ENCODE measurements around the gene LST1. TPM values are rescaled to one million over a fixed set of nuclear protein-coding genes. Genes with fewer than 3 reads are reported as not detected.
A peak's percentile ranks its signal among the peaks of the same experiment; 100 is the strongest.

Gene LST1
- total RNA-seq, 3 donors from 2014 or later (not counting 1 experiment from before 2014, with no cell fraction given) = 25.4 to 120 (median 50.5) TPM

DNA sequence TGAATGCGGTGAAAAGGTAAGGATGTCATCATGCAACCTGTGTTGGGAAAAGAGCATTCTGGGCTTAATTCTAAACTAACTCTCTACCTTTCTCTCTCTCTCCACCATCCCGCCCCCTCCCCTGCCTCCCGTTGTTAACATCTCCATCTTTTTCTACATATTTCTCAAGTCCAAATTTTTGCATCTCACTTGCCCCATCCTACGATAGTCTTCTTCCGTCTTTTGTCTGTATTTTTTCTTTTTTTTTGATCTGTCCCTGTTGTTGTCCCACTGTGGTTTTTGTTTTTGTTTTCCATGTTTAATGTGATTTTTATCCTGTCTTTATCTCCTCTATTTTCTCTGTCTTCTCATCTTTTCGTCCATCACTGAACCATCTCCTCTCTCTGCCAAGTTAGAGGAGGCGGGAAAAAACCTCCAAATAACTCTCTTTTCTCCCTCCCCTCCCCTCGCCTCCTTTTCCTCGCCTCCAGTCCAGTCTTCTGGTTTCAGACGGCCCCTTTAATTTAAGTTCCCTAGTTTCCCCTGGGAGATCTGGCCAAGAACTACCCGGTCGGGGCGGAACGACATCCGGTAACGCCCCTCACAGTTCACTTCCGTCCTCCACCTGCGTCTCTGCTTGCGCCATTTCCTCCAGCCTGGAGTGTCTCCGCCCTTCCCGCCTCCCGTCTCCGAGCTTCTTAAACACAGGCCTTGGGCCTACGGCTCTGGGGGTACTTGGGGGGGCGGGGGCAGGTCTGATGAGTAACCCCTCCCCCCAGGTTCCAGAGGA, 38.9 kb upstream of the LST1 start, which contains the start of gene NFKBIL1:
NFKBIL1 (plus strand) TSS at position 651 of the 769 bp plus-strand sequence; CDS start at position 738, 87 bp downstream.
- no peaks in the 10 kb centered on the region for H3K27me3 Mint-ChIP-seq (ENCODE audit: low read depth in 2 of 2)
- peak; percentile 89 to 96 (median 91) for ATAC-seq

DNA sequence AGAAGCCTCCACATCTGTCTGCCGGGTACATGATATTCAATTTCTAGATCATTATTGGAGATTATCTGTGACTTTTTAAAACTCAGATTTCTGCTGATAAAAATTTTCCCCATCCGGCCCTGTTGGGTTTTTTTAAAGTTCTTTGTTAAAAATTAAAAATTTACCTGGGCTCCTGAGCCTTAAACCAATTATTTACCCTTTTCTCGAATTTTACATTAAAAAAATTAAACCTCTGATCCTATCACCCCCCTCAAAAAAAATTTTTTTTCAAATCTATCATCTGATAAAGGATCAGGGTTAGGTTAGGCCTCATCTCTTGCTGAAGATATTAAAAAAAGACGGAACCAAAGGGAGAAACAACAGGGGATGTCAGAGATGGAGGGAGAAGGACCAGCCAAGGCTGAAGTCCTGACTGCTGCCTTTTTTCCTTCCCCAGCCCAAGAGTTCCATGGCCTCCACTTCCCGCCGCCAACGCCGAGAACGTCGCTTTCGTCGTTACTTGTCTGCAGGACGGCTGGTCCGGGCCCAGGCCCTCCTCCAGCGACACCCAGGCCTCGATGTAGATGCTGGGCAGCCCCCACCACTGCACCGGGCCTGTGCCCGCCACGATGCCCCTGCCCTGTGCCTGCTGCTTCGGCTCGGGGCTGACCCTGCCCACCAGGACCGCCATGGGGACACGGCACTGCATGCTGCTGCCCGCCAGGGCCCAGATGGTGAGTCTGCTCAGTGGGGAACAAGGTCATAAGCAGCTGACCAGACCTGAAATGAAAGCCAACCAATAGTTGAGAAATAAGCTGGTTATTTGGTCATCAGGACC, 38.1 kb upstream of the LST1 start:
- TF ChIP-seq, protein P1, sequence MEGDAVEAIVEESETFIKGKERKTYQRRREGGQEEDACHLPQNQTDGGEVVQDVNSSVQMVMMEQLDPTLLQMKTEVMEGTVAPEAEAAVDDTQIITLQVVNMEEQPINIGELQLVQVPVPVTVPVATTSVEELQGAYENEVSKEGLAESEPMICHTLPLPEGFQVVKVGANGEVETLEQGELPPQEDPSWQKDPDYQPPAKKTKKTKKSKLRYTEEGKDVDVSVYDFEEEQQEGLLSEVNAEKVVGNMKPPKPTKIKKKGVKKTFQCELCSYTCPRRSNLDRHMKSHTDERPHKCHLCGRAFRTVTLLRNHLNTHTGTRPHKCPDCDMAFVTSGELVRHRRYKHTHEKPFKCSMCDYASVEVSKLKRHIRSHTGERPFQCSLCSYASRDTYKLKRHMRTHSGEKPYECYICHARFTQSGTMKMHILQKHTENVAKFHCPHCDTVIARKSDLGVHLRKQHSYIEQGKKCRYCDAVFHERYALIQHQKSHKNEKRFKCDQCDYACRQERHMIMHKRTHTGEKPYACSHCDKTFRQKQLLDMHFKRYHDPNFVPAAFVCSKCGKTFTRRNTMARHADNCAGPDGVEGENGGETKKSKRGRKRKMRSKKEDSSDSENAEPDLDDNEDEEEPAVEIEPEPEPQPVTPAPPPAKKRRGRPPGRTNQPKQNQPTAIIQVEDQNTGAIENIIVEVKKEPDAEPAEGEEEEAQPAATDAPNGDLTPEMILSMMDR (IDR thresholded peaks at IDR 0.05) = no peak
- Histone ChIP-seq H3K4me3 (ENCODE audit: low read length) (peak overlapping the region; percentile 38), H3K27me3 (ENCODE audit: control insufficient read depth, insufficient read depth, low read length) (no peaks in the 10 kb centered on the region), H3K36me3 (ENCODE audit: control insufficient read depth, insufficient read depth, low read length) (no peaks in the 10 kb centered on the region), H3K4me1 (ENCODE audit: control insufficient read depth, insufficient read depth, low read length) (peaks cover 33% of the 10 kb centered on the region), H3K27ac (ENCODE audit: low read length) (peak overlapping the region; percentile 87), H3K9me3 (ENCODE audit: control insufficient read depth, insufficient read depth, low read length) (no peaks in the 10 kb centered on the region)
- Mint-ChIP-seq H3K36me3 (no peaks in the 10 kb centered on the region), H3K4me1 (peaks cover 30 to 37% of the 10 kb centered on the region in 2 donors), H3K27ac (peak overlapping the region; percentile 90 to 97), H3K27me3 (ENCODE audit: low read depth in 2 of 2) (no peaks in the 10 kb centered on the region), H3K9me3 (no peaks in the 10 kb centered on the region), H3K4me3 (peak overlapping the region; percentile 95)
- DNase-seq (no peak), ATAC-seq (no peak)
- 91% methylated on average over 22 of the region's 24 CpGs for WGBS (ENCODE audit: insufficient coverage)
- intact Hi-C loops (cut with micrococcal nuclease) = loop anchor here (1.0 to 10.0 kb wide), 4 partner anchors 33 to 187 kb away; partner anchors contain the start of gene CLIC1

More for the DNA sequence above, 38.9 kb upstream of the LST1 start, which contains the start of gene NFKBIL1:
- DNase-seq = peak; percentile 76 to 96
- Mint-ChIP-seq H3K9me3 (no peaks in the 10 kb centered on the region), H3K4me3 (peak within 1 kb of the TSS; percentile 95), H3K4me1 (peaks cover 32 to 41% of the 10 kb centered on the region in 2 donors), H3K27ac (peak within 1 kb of the TSS; percentile 90 to 97), H3K36me3 (no peaks in the 10 kb centered on the region)
- H3K4me1 ChIP-seq (ENCODE audit: control insufficient read depth, insufficient read depth, low read length) = peaks cover 40% of the 10 kb centered on the region
- H3K36me3 ChIP-seq (ENCODE audit: control insufficient read depth, insufficient read depth, low read length) = no peaks in the 10 kb centered on the region
- H3K27me3 ChIP-seq (ENCODE audit: control insufficient read depth, insufficient read depth, low read length) = no peaks in the 10 kb centered on the region
- intact Hi-C loops (cut with micrococcal nuclease) = loop anchor here (1.0 to 10.0 kb wide), 5 partner anchors 34 to 188 kb away; partner anchors contain the start of genes BAG6 and CLIC1
- H3K9me3 ChIP-seq (ENCODE audit: control insufficient read depth, insufficient read depth, low read length) = no peaks in the 10 kb centered on the region
- TF ChIP-seq, protein P1 (IDR thresholded peaks at IDR 0.05) = peak; percentile 31
- H3K27ac ChIP-seq (ENCODE audit: low read length) = peak within 1 kb of the TSS; percentile 87
- WGBS (ENCODE audit: insufficient coverage) = under 1% methylated on average over 21 of the region's 25 CpGs
- H3K4me3 ChIP-seq (ENCODE audit: low read length) = peak within 1 kb of the TSS; percentile 38

DNA sequence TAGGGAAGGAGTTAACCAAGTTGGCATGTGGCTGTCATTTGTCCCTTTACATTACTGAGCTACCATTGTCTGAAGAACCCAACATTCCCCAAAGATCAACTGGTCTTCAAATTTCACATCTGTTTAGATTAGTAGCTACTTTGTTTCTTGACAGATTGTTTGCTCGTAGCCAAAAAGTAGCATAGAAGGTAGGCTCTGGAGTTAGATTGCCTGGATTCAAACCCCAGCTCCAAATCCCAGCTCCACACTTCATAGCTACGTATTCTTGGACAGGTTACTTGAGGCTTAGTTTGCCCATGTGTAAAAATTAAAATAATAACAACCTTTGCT, 37.6 kb upstream of the LST1 start:
- Histone ChIP-seq H3K4me3 (ENCODE audit: low read length) (no peak overlapping the region), H3K4me1 (ENCODE audit: control insufficient read depth, insufficient read depth, low read length) (peaks cover 33% of the 10 kb centered on the region), H3K9me3 (ENCODE audit: control insufficient read depth, insufficient read depth, low read length) (no peaks in the 10 kb centered on the region), H3K36me3 (ENCODE audit: control insufficient read depth, insufficient read depth, low read length) (no peaks in the 10 kb centered on the region), H3K27me3 (ENCODE audit: control insufficient read depth, insufficient read depth, low read length) (no peaks in the 10 kb centered on the region), H3K27ac (ENCODE audit: low read length) (peak overlapping the region; percentile 87)
- TF ChIP-seq, protein P1 (IDR thresholded peaks at IDR 0.05) = no peak
- ATAC-seq = no peak
- DNase-seq = no peak
- peaks cover 30 to 37% of the 10 kb centered on the region in 2 donors for H3K4me1 Mint-ChIP-seq
- no peaks in the 10 kb centered on the region for H3K27me3 Mint-ChIP-seq (ENCODE audit: low read depth in 2 of 2)
- H3K27ac Mint-ChIP-seq = peak overlapping the region; percentile 90 to 97
- intact Hi-C loops (cut with micrococcal nuclease) = loop anchor here (10.0 kb wide), 1 partner anchor 186 kb away; the partner anchor contains the start of gene CLIC1
- H3K4me3 Mint-ChIP-seq = peak overlapping the region; percentile 45
- 100% methylated on average over 2 of the region's 2 CpGs for WGBS (ENCODE audit: insufficient coverage)
- no peaks in the 10 kb centered on the region for H3K36me3 Mint-ChIP-seq
- H3K9me3 Mint-ChIP-seq = no peaks in the 10 kb centered on the region

All from natural killer cell (primary cell).